NCI-H2227 treated with DMSO at 0.1 percent for 48 hours (cell line): Measurements from ENCODE around the gene FCER1G.

Source experiments
- DNase-seq: peaks from one replicate; lab custom pipeline; 2025; lab: John Stamatoyannopoulos, UW

The FCER1G gene

GRCh38 chr1:161188381-161188780 is 26.7 kb upstream of the FCER1G start:
- no peak for DNase-seq

DNA sequence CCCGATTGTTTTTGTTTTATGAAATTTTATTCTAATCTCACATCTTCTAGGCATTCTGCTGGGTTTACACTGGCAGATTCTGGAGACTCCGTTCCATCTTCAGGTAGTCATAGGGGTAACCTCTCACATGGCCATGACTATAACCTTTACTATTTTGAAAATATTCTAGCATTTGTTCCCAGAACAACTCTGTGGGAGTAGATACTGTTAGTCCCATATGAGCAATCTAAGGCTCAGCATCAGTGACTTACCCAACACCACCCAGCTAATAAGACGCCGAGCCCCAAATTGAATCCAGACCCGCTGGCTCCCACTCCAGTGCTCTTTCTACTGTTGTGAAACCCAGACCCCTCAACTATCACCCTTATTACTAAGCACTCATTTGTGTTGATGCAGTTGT is 26.1 kb upstream of the FCER1G start:
- DNase-seq = no peak

DNA sequence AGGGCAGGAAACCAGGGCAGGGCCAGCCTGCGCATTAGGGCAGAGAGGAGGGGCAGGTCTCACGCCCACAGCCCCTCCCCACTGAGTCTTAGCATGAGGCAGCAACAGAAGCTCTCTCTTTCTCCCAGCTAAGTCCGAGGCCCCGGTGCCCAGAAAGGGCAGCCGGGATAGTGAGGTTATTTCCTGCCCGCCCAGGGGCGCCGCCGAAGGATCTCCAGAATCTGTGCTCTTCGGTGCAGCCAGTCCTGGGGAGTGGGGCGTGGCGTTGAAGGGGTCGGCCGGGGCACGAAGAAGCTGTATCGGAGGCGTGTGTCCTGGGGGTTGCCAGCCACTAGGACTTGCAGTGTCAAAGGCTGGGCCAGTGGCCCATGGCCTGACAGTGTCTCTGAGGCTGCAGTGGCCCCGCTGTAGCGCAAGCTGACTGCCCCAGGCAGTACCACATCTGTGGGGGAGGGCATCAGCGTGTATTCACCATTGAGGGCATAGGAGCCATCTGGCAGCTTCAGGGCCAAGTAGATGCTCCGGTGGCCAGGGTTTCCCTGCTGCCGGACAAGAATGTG is 24.1 kb upstream of the FCER1G start:
- DNase-seq = peak; percentile 17

DNA sequence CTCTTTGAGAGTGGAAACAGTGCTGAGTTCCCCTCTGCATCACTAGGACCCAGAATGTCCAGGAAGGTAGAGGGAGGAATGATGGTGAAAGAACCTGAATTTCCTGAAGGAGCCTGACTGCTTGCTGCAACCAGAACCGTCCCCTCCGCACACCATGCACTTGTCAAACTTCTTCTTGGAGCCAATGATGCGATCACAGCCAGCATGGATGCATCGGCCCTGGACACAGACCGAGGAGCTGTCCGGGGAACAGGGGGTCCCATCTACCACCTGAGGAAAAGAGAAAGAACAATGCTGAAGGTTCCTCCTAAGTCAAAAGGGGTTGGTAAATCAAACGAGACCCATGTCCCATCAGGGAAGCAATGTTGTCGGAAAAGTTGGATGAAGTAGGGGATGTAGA is 23.1 kb upstream of the FCER1G start:
- DNase-seq = no peak

GRCh38 chr1:161192476-161193465 is 22.3 kb upstream of the FCER1G start:
- DNase-seq = peak; percentile 69

GRCh38 chr1:161193561-161194235 is 21.4 kb upstream of the FCER1G start:
- no peak for DNase-seq

GRCh38 chr1:161195171-161195570 is 19.9 kb upstream of the FCER1G start:
- DNase-seq = no peak

DNA sequence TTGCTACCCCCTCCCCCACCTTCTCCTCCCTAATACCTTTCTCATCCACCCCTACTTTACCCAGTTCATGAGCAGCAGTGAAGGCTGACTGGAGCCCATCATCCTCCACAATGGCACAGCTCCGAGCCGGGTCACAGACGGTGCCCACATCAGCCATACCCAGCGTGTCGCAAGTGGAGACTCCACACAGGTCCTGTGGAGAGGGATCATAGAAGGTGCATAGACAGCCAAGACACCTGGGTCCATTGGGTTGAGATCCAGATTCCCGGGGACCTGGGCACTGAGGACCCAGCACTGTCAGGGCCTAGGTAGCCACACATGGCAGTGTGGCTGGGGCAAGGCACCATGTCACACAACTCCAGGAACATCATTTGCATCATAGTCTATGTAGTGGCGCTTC is 19.0 kb upstream of the FCER1G start:
- DNase-seq = no peak

DNA sequence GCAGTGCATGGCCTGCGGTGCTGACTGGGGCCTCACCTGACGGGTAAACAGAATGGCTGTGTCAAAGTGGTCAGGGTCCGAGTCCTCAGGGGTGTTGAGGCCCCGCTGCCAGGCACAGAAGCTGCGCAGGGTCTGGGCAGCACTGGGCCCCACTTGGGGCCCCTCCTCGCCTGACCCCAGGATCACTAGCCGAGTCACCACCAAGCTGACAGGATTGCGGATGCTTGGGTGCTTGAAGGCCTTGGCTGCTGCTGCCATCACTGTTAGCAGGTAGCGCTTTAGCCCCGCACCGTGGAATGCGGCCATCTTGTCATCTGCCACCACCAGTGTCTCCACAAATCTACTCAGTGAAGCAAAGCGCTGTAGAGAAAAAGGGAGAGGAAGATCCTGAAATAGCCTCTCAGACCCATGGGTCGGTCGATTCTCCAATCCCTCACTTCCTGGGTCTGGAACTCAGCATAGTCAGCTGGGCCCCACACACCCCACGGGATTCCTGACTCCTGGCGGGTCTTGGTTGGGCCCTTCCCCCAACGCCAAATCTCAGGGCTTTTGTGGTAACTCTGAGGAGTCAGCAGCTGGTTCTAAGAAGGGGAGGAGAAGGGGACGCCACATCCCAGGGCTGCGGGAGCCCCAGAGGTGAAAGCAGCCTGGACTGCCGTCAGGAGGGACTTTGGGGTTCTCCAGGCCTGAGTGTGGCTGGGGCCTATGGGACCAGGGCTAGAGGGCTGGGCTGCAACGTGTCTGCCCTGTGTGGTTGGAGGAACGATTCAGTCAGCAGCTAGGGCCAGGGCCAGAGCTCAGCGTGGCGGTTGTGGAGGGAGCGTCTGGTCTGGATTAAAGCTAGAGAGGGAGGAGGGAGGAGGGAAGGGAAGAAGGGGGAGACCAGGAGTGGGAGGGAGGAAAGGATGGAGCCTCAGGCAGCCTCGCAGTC is 18.3 kb upstream of the FCER1G start:
- DNase-seq = no peak

DNA sequence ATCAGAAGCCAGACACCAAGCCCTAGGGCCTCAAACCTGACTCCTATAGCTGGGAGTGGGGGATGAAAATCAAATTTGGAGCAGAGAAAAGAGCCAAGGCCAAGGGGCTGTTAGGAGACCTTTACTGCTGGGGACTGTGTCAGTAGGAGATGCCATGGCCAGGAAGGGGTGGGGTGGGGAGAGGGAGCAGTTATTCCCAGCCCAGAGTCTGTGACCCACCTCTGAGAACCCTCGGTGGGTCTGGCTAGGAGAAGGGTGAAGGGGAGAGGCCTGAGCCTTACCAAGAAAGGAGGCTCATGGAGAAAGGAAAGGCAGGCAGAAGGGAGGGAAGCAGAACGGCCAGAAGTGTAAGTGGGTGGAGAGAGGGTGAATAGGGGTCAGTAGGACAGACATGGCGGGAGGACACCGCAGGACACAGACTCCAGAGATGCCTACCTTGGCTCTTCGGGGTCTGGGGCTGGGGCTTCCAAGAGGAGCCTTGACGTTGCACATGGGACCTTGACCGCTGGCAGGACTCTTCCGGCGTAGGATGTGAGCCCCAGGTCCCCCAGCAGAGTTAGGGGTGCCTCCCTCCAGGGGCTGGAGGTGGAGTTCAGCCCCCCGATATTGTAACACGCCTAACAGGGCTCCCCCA is 17.4 kb upstream of the FCER1G start:
- no peak for DNase-seq

- no peak for DNase-seq
Observed at GRCh38 chr1:161198194-161198896, 16.8 kb upstream of the FCER1G start.

DNA sequence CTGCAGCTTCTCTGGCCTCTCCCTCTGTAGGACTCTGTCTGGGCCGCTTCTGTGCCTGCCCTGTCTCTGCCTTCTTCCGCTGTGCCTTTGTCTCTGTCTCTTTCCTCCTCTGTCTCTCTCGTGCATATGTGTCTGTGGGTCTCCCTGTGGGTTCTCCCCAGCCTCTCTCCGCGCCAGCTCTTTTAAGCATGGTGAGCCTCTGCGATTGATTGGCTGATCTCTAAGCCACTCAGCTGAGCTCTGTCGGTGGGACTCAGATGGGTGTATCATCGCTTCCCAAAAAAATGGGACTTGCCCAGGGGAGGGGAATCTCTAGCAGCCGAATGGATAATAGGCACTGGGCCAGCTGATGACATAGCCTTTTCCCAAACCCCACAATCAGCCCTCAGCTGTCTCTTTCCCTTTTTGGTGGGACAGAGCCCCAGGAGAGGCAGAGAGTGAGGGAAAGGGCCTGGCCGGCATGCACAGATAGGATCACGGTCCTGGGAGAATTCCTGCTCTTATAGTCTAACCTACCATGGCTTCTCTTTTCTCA is 16.1 kb upstream of the FCER1G start, which contains the start of gene ADAMTS4:
TSS of gene ADAMTS4 (minus strand) at position 158 of the 535 bp plus-strand sequence. CDS start 427 bp downstream, outside the sequence.
- no peak for DNase-seq

- DNase-seq = no peak
Observed at GRCh38 chr1:161199506-161200139, 15.5 kb upstream of the FCER1G start.

- no peak for DNase-seq
Observed at GRCh38 chr1:161200421-161200991, 14.6 kb upstream of the FCER1G start.

DNA sequence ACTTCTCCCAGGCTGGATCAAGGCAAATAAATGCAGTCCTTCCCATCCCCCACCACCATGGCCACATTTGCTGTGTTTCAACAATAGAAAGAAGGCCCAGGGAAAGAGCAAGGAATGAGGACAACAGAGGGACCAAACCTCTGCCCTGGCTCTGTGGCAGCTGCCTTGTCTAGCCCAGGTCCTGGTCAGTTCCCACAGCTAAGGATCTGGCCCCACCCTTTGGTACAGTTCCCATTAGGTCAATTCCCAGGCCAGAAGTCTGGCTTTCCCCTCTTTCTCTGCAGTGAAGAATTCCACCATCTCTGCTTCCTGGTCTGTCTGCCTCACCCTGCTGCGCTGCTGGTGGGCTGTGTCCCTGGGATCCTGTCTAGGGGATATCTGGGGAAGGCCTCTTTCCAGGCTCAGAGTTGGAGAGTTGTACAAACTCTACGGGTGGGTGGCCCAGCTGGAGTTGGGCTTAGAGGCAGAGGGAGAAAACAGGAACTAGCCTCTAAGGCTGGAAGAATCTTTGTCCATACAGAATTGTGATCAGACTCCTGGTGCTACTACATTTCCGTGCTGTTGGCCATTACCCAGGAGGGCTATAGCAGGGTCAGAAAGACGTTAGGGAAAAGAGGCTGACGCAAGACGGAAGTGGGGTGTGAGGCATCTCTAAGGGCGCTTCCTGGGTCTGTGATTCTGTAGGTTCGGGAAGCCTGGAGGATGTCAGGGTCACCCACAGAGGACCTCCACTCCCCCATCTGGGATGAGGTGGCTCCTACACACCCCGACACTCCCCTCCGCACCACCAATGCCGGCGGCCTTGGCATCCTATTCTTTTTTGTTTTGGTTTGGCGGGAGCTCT is 13.9 kb upstream of the FCER1G start:
- no peak for DNase-seq

GRCh38 chr1:161201836-161202712 is 13.0 kb upstream of the FCER1G start, which contains the start of gene NDUFS2:
Gene NDUFS2 (plus strand): TSS chr1:161202367. CDS start chr1:161202386, 19 bp downstream.
- peak; percentile 97 for DNase-seq

- DNase-seq = no peak
Observed at GRCh38 chr1:161206411-161207140, 8.5 kb upstream of the FCER1G start.
